Natural killer cell (primary cell): ENCODE results near the gene BPIFA1. TPM values are rescaled to one million over a fixed set of nuclear protein-coding genes. Genes with fewer than 3 reads are reported as not detected.

Experiments used
- ATAC-seq, 3 donors: fragments of 150-1000 bp in 2 of 3; fragments of 200-7000 bp in 1 of 3; cut with Tn5 transposase; 1 replicate in 1 of 3; 2 replicates in 2 of 3; pipeline ENCODE4 v1.10.0; 2021; ENCODE audit warnings: mild to moderate bottlenecking in 2 of 3, moderate library complexity in 2 of 3
- DNase-seq, 2 donors: peaks; one replicate each; pipeline versions ENCODE4 v3.0.0 to v3.0.0-alpha.2; 2013 to 2021; ENCODE audit warnings: mixed read lengths in 1 of 2
- H3K27ac ChIP-seq: one replicate; pipeline ENCODE4 v1.5.1; 2013; ENCODE audit warnings: mild to moderate bottlenecking, low read length
- H3K27me3 ChIP-seq: one replicate; pipeline ENCODE4 v1.6.1; 2013; ENCODE audit warnings: low read length; ENCODE audit not compliant: control insufficient read depth, insufficient read depth
- H3K36me3 ChIP-seq: one replicate; pipeline ENCODE4 v1.6.1; 2013; ENCODE audit warnings: low read length; ENCODE audit not compliant: control insufficient read depth, insufficient read depth
- H3K4me1 ChIP-seq: one replicate; pipeline ENCODE4 v1.6.1; 2013; ENCODE audit warnings: low read length; ENCODE audit not compliant: control insufficient read depth, insufficient read depth
- H3K4me3 ChIP-seq: one replicate; pipeline ENCODE4 v1.5.1; 2013; ENCODE audit warnings: low read length
- H3K9me3 ChIP-seq: one replicate; pipeline ENCODE4 v1.6.1; 2013; ENCODE audit warnings: low read length; ENCODE audit not compliant: control insufficient read depth, insufficient read depth
- H3K27ac Mint-ChIP-seq, 2 donors: one replicate each; pipeline ENCODE4 v1.8.0; 2022; ENCODE audit warnings: mild to moderate bottlenecking in 2 of 2, mixed read lengths in 2 of 2, moderate library complexity in 1 of 2
- H3K27me3 Mint-ChIP-seq, 2 donors: one replicate each; pipeline ENCODE4 v1.8.0; 2022; ENCODE audit warnings: low read depth in 2 of 2, mixed read lengths in 2 of 2
- H3K36me3 Mint-ChIP-seq: one replicate; pipeline ENCODE4 v1.8.0; 2022; ENCODE audit warnings: mixed read lengths
- H3K4me1 Mint-ChIP-seq, 2 donors: one replicate each; pipeline ENCODE4 v1.8.0; 2022; ENCODE audit warnings: mixed read lengths in 2 of 2
- H3K4me3 Mint-ChIP-seq: one replicate; pipeline ENCODE4 v1.8.0; 2022; ENCODE audit warnings: mild to moderate bottlenecking, moderate library complexity, mixed read lengths
- H3K9me3 Mint-ChIP-seq, 2 donors: one replicate each; pipeline ENCODE4 v1.8.0; 2022; ENCODE audit warnings: mixed read lengths in 2 of 2
- CTCF ChIP-seq: fragments of 200-600 bp; IDR thresholded peaks from one replicate; pipeline ENCODE4 v1.8.0; 2022; ENCODE audit warnings: antibody characterized with exemption
- WGBS: methylation state at CpG from one replicate; pipeline ENCODE4 v1.1.7; 2013; ENCODE audit warnings: missing lambda C conversion rate; ENCODE audit not compliant: insufficient coverage; 5-methylcytosine and 5-hydroxymethylcytosine counted together
- intact Hi-C: fragments of 100-400 bp; cut with micrococcal nuclease; formaldehyde crosslinking; loops from one replicate; pipeline ENCODE4 v1.14.2; 2022
- total RNA-seq, 4 donors: library from RNA; stranded (reverse); fragments of 120-200 nt in 1 of 4; gene quantifications; one replicate each; pipeline versions ENCODE4 v1.2.3 to v1.2.4, GENCODE V29; 2013 to 2022

Gene BPIFA1
- total RNA-seq, 3 donors from 2014 or later (not counting 1 experiment from before 2014, with no cell fraction given): not detected

- H3K9me3 Mint-ChIP-seq: no peaks in the 10 kb centered on the region
- H3K27me3 ChIP-seq: no peaks in the 10 kb centered on the region
- intact Hi-C loops: no loop called here
- H3K27ac Mint-ChIP-seq: no peak within 1 kb of the TSS
- no peak within 1 kb of the TSS for H3K4me3 Mint-ChIP-seq
- H3K9me3 ChIP-seq: no peaks in the 10 kb centered on the region
- 86% methylated on average over 13 of the region's 13 CpGs for WGBS
- H3K27ac ChIP-seq: no peak within 1 kb of the TSS
- H3K36me3 Mint-ChIP-seq: no peaks in the 10 kb centered on the region
- H3K27me3 Mint-ChIP-seq: peaks cover 31 to 34% of the 10 kb centered on the region in 2 donors
- H3K4me1 Mint-ChIP-seq: peaks cover 0 to 3% of the 10 kb centered on the region in 2 donors
- DNase-seq: no peak
- no peaks in the 10 kb centered on the region for H3K36me3 ChIP-seq
- no peak for TF ChIP-seq CTCF
- no peak for ATAC-seq
- H3K4me3 ChIP-seq: no peak within 1 kb of the TSS
- no peaks in the 10 kb centered on the region for H3K4me1 ChIP-seq
Measured at GRCh38 chr20:33282991-33283555, 47.3 kb downstream of the BPIFA1 start, which contains the start of gene BPIFB1. TSS of gene BPIFB1 (plus strand) at chr20:33283214. CDS start at chr20:33286074, 2,860 bp downstream.

- intact Hi-C loops: no loop called here
- ATAC-seq (no peak), DNase-seq (no peak)
- no peaks in the 10 kb centered on the region for H3K36me3 Mint-ChIP-seq
- Histone ChIP-seq H3K27ac (no peak overlapping the region), H3K4me3 (no peak overlapping the region), H3K36me3 (no peaks in the 10 kb centered on the region), H3K4me1 (no peaks in the 10 kb centered on the region), H3K9me3 (no peaks in the 10 kb centered on the region), H3K27me3 (no peaks in the 10 kb centered on the region)
- H3K9me3 Mint-ChIP-seq: no peaks in the 10 kb centered on the region
- H3K4me1 Mint-ChIP-seq: peaks cover 0 to 3% of the 10 kb centered on the region in 2 donors
- WGBS: 83% methylated on average over 4 of the region's 4 CpGs
- no peak overlapping the region for H3K27ac Mint-ChIP-seq
- no peak for TF ChIP-seq CTCF
- H3K4me3 Mint-ChIP-seq: no peak overlapping the region
- peaks cover 34 to 36% of the 10 kb centered on the region in 2 donors for H3K27me3 Mint-ChIP-seq
Measured at GRCh38 chr20:33284284-33284683, 48.5 kb downstream of the BPIFA1 start.

GRCh38 chr20:33284937-33285336 lies 49.1 kb downstream of the BPIFA1 start:
- 58% methylated on average over 2 of the region's 2 CpGs for WGBS

More at GRCh38 chr20:33284937-33285336, 49.1 kb downstream of the BPIFA1 start:
- intact Hi-C loops: no loop called here
- ATAC-seq: no peak
- no peaks in the 10 kb centered on the region for H3K9me3 ChIP-seq
- H3K27me3 ChIP-seq: no peaks in the 10 kb centered on the region
- H3K27ac ChIP-seq: no peak overlapping the region
- TF ChIP-seq CTCF: no peak
- H3K9me3 Mint-ChIP-seq: no peaks in the 10 kb centered on the region
- no peak overlapping the region for H3K4me3 ChIP-seq
- no peak for DNase-seq
- no peaks in the 10 kb centered on the region for H3K36me3 ChIP-seq
- H3K4me1 ChIP-seq: no peaks in the 10 kb centered on the region
- H3K36me3 Mint-ChIP-seq: no peaks in the 10 kb centered on the region
- peaks cover 29 to 37% of the 10 kb centered on the region in 2 donors for H3K27me3 Mint-ChIP-seq
- H3K4me3 Mint-ChIP-seq: no peak overlapping the region
- H3K27ac Mint-ChIP-seq: no peak overlapping the region
- H3K4me1 Mint-ChIP-seq: peaks cover 0 to 3% of the 10 kb centered on the region in 2 donors
